ENCODE data around the gene EVPL.

- peak; percentile 44 for TF ChIP-seq CTCF (IDR thresholded peaks at IDR 0.05; ENCODE audit: insufficient read depth, low read depth, low read length)
- TF ChIP-seq EZH2 (IDR thresholded peaks at IDR 0.05; ENCODE audit: insufficient read depth, low read length), result no peak
Observed at GRCh38 chr17:76000016-76000754, 26.9 kb downstream of the EVPL start.

Measured in astrocyte (in vitro differentiated cells and primary cell).